Anterior cingulate cortex (tissue), 58 donors: ENCODE data around the gene CCDC141.
"Not testable (repeated sequence)": the region's sequence is repeated elsewhere in the genome, so short reads cannot be mapped to it uniquely, and the experiment has no call there.

ENCODE experiments used
- DNase-seq, 58 donors: peaks; one replicate each; lab custom pipeline; 2025; lab: John Stamatoyannopoulos, UW

CCDC141 gene

DNA sequence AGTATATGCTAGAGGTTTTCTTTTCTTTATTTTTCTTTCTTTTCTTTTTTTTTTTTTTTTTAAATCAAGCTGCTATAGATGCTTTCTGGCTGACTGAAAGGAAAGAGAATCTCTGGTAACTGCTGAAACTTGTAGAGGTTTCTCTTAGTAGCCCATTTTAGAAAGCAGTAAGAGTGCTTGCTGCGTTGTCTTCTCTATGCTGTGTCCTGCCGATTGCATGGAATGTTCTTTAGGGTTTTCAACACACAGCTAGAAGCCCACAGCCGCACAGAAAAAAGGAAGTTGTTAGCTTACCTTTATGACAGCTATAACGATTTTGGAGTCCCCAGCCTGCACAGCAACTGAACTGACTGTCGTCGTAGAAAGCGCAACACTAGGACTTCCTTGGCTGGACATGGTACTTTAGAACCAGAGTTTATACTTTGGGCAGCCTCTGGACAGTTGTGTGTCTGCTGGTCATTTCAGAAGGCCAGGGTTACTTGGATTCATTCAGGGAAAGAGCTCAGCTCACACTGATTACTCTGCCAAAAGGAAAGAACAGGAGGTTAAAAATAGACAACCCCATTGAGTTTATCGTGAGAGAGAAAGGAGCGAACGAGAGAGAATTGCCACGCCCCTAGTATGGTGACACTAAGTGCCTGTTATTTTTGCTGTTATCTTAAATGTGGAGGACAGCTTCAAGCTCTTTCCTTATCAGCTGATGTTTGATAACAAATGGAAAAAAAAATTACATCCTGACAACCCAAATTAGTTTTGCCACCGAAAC, at the start of gene CCDC141:
Gene CCDC141 (minus strand): TSS at position 592 of the 766 bp plus-strand sequence. CDS start 196 bp downstream, at position 396.
- no peak for DNase-seq

- DNase-seq, result no peak
Observed at GRCh38 chr2:179098080-179098689, 48.2 kb upstream of the CCDC141 start.

DNA sequence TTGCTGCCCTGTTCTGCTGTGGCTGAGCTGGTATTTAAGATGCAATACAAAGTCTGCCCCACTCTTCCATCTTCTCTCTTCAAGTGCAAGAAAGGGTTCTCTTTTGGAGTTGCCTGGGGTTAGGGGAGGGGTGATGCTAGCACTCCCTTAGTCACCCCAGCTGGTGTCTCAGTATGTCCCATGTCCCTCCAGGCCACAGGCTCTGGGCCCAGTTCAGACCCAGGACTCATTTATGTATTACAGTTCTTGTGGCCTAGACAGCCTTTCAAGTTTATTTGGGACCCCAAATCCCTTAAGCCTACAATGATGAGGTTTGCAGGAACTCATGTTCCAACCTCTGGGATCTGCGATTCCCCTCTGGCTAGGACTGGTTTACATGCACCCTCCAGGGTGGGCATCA, 47.2 kb upstream of the CCDC141 start:
- no peak for DNase-seq

- no peak for DNase-seq
Observed at GRCh38 chr2:179096090-179096489, 46.2 kb upstream of the CCDC141 start.

DNA sequence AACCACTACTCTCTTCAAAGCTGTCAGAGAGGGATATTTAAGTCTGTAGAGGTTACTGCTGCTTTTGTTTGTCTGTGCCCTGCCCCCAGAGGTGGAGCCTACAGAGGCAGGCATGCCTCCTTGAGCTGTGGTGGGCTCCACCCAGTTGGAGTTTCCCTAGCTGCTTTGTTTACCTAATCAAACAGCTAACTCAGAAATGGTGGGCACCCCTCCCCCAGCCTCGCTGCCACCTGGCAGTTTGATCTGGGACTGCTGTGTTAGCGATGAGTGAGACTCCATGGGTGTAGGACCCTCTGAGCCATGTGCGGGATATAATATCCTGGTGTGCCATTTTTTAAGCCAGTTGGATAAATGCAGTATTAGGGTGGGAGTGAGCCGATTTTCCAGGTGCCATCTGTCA, 43.0 kb upstream of the CCDC141 start:
- not testable (repeated sequence) for DNase-seq

GRCh38 chr2:179082697-179083096, 32.8 kb upstream of the CCDC141 start:
- DNase-seq, result no peak

GRCh38 chr2:179081954-179082353, 32.0 kb upstream of the CCDC141 start:
- no peak for DNase-seq

GRCh38 chr2:179072527-179072926, 22.6 kb upstream of the CCDC141 start:
- no peak for DNase-seq

DNA sequence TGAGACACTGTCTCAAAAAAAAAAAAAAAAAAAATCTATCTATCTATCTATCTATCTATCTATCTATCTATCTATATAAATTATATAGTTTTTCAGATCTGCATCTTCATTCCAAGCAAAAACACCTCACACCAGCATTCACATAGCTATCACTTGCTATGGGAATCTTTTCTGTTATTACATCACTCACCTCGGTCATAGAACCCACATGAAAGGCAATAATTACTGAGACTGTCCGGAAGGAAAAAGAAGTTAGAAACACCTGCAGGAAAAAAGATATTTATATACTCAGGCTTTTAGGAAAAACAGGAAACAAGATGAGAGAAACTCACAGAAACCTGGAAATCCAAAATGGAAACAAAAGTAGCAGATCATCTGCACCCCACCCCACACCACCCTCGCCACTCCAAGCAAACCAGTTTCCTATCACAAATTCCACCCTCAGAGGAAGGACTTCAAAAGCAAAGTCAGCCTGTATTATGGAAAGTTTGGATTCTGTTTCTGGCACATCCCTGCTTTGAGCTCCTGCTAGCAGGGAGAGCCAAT, 21.9 kb upstream of the CCDC141 start:
- no peak for DNase-seq

DNA sequence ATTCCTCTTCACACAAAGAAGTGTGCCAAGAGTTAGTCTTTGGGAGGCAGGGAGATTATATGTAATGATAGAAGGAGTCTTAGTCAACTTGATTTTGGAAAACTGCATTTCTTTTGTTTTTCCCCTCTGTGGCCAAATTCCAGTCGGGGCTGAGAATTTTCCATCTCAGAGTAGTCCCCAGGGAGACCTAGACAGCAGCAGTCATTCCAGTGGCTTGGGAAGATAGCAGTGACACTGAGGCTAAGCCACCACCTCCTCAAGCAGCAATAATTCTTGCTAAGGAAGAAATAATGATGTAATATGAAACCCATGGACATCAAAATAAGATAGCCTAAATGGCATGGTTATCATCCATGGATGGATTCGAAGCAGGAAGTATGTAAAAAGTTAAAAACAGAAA, 21.0 kb upstream of the CCDC141 start:
- no peak for DNase-seq

DNA sequence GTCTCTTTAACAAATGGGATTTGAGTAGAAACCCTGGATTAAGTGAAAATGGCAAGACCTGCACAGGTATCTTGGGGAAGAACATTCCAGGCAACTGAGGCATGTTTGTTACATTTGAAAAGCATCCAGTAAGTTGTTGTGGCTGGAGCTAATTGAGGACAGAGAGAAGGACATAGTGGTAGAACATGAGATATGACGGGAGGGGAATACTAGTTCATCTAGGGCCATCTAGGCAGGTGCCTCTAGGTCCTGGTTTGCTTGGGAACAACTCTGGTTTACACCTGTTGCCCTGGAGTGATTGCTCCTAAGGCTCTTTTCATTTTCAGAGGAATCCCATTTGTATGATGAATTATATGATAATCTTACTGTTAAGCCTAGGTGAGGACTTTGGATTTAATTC, 19.7 kb upstream of the CCDC141 start:
- no peak for DNase-seq

GRCh38 chr2:179068991-179069643, 19.2 kb upstream of the CCDC141 start:
- DNase-seq, result no peak

GRCh38 chr2:179059026-179059700, 9.2 kb upstream of the CCDC141 start:
- no peak for DNase-seq

GRCh38 chr2:179057737-179058136, 7.8 kb upstream of the CCDC141 start:
- no peak for DNase-seq

DNA sequence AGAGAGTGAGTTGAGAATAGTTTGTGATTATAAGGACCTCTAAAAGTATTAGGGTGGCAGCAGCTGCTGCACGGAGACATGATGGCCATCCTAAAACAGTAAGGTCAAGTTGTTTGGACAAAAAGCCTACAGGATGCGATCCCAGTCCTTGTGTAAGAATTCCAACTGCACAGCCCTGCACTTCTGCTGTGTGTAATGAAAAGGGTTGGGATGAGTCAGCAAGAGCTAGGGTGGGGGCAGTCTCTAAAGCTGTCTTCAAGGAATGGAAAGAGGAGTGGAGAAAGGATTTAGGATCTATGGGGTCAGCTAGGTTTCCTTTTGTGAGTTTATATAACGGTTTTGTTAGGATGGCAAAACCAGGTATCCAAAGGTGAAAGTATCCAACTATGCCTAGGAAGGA, 3.6 kb upstream of the CCDC141 start:
- DNase-seq, result not testable (repeated sequence)

DNA sequence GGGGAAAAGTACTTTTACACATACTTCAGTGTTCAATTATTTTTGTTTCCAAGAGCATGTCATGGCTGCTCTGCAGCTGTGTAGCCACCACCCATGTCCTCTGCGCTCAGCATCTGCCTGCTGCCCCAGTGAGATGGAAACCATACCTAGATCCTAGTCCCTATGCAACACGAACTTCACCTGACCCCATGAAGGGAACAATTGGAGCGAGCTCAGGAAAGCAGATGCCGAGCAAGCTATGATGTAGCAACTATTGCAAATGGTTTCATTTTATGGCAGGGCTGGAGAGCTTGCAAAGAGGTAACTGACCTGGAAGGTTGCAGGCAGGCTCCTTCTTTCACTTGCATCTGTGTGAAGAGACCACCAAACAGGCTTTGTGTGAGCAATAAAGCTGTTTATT, 1.3 kb upstream of the CCDC141 start:
- no peak for DNase-seq

DNA sequence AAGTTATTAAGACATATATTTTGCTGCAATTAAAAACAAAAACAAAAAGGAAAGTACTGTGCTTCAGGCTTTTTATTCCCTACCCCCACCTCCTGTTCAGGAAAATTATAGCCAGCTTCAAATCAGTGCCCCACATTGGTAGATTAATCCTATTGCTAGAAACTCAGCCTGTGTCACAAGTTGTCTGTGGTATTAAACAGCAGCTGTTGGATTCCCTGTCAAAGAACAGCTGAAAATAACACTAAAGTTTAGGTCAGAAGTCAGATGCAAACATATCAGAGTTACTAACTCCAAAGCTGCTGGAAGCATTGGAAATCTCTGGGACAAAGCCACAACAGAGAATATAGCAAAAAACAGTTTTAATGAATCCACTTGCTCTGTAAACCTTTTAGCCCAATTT, 818 bp upstream of the CCDC141 start:
- no peak for DNase-seq

- DNase-seq, result no peak
Observed at GRCh38 chr2:179049203-179049545, 763 bp downstream of the CCDC141 start.

DNA sequence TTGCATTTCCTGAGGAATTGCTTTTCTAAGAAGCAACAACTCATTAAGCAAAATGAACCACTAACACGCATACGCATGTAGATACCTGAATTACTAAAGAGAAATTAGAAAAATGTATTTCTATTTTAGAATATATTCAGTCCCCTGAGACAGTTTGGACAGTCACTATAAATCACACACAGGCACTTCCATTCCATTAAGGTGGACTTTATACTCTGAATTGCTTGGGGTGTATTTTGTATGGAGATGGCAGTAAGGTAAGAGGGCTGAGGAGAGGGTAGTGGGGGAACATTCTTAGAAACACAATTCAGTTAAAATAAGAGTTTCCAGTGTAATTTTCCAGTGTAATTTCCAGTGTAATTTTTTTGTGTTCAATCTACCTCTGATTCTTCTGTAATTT, 1.8 kb downstream of the CCDC141 start:
- no peak for DNase-seq

DNA sequence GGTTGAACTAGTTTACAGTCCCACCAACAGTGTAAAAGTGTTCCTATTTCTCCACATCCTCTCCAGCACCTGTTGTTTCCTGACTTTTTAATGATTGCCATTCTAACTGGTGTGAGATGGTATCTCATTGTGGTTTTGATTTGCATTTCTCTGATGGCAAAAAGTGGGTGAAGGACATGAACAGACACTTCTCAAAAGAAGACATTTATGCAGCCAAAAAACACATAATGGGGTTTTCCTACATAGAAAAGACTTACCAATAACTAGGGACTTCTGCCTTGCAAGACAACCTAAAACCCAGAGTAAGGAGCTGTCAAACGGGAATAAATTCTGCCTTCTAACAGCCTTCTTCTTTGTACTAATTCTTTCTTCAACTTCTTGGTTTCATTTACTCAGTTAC, 4.3 kb downstream of the CCDC141 start:
- not testable (repeated sequence) for DNase-seq

GRCh38 chr2:179044500-179044899, 5.4 kb downstream of the CCDC141 start:
- DNase-seq, result no peak
